Measurements from ENCODE around the gene IL22RA2.

IL22RA2 gene

DNA sequence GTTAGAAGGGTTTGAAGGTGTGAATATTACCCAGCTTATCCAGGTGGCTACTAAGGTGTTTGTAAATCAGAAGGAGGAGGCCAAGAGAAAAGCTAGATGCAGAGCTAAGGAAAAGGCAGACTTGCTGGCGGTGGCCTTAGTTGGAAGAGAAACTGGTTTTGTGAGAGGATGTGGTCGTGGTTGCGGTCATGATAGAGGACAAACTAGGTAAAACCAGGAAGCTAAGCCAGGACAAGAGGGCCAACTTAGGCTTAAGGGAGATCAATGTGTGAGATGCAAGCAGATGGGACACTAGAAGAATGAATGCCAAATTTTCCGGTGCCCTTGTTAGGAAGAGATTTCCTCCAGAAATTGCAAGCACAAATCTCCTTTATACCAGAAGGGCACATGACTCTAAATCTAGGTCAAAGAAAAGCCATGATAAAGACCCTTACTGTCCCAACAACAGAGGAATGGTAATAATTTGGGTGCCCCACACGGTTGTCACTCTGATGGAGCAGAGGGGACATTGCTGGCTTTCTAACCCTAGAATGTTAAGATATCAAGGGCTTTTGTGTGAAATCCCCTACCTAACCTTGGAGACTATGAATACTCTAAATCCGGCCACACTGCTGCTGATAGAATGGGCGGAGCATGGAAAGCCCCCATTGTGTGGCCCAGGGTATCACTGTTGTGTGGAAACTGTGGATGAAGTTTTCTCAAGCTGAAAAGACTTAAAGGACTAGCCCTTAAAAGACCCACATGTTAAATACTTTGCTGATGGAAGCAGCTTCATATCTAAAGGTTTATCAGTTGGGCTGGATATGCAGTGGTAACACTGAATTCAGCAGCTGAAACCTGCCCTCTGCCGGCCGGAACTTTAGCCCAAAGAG is 7.8 kb downstream of the IL22RA2 start:
- peak; percentile 33 for DNase-seq

DNA sequence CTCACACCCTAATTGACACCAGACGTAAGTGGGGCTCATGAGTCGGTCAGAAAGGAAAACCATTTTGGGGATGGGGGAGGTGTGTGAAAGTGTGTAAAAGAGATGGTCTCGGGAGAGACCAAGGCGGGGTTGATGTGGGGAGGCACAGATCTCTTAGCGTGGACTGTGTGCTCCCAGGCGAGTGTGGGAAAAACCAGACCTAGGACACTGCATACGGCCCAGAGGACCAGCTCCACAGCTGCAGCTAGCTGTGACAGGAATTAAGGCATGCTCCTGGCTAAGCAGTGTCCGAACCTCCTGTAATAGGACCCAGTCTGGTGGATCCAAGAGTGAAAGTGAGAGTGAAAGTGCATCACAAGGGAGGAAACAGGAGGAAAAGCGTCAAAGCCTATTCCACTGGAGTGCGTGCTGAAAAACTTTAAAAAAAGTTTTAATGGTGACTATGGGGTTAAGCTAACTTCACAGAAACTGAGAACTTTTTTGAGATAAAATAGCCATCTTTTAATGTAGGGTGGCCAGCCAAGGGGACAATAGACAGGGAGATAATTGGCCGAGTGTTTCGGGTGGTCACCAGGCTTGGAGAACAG is 9.6 kb downstream of the IL22RA2 start:
- DNase-seq = no peak

DNA sequence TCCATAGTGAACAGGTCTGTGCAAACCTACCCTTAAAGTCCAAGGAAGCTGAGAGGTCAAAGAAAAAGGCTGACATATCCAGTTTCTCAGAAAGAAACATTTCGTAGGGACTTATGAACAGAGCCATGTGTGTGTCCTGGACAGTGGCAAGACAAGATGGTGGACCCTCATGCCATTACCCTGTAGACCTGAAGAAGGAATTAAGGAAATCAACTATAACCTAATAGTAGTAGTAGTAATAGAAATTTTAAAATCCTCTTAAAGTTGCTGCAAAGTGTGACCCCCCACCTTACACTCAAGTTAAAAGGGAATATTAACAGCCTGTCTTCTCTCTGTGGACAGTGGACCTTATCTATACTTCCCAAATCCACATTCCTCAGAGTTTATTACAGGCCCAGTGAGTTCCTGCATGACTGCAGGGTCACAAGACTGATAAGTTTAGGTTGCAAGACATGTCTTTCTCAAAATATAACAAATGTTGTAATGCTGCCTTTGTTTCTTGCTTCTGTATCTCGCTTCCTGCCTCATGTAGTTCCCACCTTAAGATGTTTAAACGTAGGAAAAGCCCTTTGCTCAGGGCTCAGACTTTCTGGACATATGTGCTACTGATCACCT is 10.6 kb downstream of the IL22RA2 start:
- no peak for DNase-seq

DNA sequence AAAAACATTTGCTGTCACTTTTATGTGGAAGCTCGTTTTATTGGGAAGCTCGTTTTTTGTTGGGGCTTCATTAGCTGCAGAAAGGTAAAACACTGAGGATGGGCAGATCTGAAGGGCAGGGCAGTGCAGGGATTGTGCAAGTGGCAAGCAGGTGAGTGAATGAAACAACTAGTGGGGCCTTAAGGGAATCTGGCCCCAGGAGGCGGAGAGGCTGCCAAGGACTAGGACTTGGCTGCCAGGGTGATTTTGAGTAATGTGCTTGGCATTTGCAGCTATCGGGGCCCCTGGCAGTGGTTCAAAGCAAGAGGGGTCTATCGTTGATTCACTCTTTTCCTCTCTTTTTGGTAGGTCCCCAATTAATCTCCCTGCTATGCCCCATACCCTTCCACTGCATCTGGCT is 11.5 kb downstream of the IL22RA2 start:
- DNase-seq = no peak

DNA sequence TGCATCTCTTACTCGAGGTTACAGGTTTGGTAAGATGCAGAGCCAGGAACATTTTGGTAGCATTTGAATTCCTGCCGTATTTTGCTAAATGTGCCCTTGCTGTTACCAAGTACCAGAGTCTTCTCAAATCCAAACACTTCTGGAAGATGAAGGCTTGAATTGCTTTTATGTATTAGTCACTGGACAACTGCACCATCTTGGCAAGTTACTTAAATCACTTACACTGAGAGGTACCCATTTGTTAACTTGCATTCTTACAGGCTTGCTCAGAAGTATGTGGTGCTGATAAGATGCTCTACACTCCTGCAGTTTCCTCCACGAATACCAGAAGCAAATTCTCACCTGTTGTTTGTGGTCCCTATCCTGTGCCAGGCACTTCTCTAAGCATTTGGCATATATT is 12.7 kb downstream of the IL22RA2 start:
- no peak for DNase-seq

DNA sequence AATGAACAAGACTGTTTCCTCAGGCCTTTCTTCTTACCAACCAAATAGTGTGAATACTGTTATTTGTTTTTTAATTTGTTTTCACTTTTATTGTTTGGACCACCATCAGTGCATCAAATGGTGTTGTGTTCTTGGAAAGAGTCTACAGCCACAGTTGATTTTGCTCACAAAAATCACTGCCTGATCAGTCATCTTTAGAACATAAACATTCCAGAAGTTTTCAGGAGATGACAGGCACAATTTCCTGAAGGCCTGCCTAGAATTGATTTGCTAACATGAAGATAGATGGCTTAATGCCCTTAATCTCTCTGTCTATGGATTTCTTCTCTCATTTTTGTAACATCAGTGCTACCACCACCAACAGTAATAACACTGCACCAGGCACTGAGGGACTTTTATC is 13.5 kb downstream of the IL22RA2 start:
- DNase-seq = no peak

DNA sequence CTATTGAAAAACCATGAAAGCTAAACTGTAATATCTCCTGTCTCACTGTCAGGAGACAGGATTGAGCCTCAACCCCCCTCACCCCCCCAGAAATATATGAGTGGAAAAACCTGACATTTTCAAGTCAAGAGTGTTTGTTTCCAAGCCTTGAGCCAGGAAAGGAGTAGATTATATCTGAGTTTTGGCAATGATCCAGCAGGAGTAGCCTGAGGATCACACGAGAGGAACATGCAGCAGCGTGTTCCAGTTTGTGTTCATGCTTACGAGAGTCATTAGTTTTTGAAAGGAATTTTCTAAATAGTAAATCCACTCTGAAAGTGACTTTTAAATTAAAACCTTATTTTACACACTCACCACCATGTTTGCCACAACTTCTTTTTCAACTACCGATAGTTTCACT is 15.8 kb downstream of the IL22RA2 start:
- DNase-seq = no peak

DNA sequence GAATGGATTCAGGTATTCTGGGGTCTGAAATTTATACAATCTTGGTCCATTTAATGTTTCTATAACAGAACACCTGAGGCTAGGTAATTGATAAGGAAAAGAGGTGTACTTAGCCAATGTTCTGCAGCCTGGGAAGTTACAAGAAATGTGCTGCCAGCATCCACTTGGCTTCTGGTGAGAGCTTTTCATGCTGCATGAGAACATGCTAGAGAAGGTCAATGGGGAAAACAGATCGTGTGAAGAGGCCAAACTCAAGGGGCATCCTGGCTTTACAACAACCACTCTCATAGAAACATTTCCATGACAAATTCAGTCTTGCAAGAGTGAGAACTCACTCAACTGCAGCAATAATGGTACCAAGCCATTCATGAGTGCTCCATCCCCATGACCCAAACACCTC is 16.8 kb downstream of the IL22RA2 start:
- no peak for DNase-seq

DNA sequence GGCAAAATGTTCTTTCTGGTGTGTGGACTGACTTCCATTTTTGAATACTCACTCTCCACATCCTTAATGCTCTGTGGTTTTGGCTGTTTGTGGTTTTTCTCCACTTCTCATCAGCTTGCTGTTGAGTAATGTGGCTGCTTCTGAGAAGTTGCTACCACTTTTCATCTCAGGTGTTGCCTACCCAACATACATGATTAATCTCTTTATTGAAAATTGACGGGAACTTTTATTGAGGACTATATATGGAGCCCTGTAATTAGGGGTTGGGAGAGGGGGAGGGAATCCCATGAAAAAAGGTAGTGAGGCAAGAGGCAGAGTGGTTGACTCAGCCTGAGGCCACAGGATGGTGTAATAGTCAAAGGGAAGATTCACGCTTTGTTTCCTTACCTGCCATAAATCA is 17.6 kb downstream of the IL22RA2 start:
- peak; percentile 46 for DNase-seq

DNA sequence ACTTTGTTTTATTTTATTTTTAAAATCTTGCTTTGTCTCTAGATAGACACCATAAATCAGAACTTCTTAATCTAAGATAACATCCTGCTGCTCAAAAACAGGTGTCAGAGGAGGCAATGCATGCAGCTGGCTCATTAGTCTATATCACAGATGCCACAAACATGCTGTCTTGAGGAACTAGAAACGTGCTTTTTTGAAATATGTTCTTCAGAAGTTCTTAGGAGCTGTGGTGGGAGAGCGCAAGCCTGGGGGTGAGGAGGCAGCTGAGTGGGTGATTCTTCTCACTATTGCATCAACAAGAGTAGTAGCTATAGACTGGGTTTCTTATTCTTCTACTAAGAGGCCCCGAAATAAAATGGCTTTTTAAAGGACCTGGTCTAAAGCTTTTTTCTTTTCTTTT is 23.4 kb downstream of the IL22RA2 start:
- DNase-seq = no peak

DNA sequence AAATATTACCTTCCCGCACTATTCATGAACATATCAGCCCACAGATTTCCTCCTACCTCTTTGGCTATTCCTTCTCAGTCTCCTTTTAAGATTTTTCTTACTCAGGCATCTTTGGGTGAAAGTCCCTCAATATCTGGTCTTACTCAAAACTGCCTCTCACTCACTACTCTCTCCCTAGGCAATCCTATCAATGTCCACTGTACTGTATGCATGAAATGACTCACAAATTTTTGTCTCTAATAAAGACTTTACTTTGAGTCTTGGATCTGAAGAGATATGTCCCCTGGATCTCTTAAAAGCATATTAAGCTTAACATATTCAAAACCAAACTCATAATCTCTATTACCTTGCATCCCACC is 24.4 kb downstream of the IL22RA2 start:
- no peak for DNase-seq

DNA sequence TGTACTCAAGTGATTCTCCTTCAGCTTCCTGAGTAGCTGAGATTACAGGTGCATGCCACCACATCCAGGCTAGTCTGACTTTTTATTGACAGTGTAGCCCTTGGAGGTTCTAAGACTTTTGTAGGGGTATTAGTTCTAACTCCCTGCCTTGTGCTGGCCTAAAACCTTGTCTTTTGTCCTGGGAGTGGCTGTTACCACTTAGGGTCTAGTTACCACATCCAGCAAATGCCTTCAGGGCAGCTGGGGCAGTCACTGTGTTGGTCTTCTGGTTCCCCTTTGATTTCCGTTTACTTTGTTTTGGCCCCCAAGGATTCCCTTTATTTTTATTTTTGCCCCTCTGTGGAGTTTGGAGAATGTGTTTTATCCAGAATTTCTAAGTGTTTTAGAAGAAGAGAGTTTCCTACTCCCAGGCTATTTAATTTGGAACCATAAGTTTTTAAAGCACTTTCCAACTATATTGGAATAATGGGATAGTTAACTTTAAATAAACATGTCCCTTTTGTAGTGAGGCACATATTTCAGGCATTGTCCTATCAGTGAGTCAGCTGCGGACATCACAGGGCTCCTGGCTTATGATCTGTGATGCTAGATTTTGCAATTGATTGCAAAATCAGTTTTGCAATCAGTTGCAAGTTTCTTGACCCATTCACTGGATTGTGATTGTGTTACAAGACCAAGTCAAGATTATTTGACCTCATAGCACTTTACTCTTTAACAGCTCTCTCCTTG is 25.0 kb downstream of the IL22RA2 start:
- no peak for DNase-seq

DNA sequence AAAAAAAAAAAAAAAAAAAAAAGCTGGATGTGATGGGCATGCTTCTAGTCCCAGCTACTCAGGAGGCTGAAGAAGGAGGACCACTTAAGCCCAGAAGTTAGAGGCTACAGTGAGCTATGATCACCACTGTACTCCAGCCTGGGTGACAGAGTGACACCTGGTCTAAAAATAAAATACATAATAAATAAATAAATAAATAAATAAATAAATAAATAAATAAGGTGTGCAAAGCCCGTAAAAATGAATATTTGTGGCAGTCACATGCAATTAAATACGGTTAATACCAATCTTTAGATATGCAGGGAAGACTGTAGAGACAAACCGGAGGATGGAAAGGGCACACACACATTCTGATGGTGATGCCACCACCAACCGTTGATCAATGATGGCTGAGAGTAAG is 26.2 kb downstream of the IL22RA2 start:
- DNase-seq = no peak

DNA sequence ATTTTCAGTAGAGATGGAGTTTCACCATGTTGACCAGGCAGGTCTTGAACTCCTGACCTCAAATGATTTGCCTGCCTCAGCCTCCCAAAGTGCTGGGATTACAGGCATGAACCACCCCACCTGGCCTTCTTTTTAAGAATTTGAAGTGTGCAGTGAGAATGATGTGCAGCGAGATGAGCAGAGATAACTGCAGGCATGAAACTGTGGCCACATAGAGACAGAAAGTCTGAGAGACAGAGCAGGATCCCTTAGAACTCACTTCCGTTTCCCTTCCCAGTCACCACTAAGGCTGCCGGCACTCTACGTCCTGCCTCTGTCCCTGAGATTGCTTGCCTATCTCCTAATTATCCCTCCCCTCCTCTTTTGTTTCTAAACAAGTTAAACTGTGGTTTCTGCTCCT is 27.2 kb downstream of the IL22RA2 start:
- DNase-seq = no peak

DNA sequence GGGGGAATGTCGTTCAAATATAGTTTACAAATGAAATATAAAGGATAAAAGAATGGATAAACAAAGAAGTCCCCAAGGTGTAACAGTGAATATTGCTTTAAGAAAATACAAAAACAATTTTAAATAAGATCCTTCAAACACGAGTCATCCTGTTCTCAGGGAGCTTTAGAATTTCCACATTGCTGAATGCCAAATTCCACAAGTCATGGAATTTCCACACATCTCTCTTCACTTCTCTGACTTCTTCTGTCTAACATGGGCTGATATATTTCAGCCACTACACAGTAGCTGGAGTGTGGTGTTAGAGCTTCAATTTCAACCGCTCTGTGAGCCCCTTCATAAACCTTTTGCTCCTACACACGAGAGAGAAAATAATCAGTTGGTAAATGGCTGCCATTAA is 28.0 kb downstream of the IL22RA2 start:
- no peak for DNase-seq

DNA sequence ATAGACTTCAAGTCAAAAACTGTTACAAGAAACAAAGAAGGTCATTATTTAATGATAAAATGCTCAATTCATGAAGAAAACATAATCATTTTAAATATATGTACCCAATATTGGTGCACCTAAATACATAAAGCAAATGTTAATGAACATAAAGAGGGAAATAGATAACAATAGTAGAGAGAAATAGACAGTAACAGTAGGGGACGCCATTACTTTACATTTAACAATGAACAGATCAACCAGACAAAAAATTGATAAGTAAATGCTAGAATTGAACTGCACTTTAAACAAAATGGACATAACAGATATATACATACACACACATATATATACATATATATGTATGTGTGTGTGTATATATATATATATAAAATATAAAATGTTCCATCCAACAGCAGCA is 37.4 kb downstream of the IL22RA2 start:
- DNase-seq = no peak

DNA sequence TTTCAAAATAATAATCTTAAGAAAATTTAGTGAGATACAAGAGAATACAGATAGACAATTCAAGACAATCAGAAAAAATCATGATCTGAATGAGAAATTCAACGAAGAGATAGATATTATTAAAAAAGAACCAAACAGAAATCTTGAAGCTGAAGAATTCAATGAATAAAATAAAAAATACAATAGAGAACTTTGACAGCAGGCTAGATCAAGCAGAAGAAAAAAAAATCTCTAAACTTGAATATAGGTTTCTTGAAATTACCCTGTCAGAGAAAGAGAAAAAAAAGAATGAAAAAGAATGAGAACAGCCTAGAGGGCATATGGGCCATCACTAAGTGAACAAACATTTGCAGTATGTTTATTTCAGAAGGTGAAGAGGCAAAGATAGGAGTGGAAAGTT is 39.0 kb downstream of the IL22RA2 start:
- no peak for DNase-seq

DNA sequence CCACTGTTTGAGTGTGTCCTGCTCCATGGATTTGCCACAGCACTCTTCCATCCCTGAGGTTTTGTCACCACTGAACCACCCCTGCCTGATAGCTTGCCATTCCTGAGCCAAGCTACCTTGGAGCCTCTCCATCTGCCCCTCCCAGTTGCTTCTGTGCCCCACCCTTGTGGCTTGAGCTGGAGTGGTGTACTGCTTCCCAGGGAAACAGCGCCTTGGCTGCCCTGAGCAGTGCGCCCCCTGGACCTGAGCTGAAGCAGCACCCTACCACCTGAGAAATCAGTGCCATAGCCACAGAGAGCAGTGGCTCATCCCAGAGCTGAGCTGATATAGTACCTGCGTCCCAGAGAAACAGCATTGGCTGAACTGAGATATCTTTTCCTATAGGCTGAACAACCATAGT is 40.3 kb downstream of the IL22RA2 start:
- DNase-seq = no peak

DNA sequence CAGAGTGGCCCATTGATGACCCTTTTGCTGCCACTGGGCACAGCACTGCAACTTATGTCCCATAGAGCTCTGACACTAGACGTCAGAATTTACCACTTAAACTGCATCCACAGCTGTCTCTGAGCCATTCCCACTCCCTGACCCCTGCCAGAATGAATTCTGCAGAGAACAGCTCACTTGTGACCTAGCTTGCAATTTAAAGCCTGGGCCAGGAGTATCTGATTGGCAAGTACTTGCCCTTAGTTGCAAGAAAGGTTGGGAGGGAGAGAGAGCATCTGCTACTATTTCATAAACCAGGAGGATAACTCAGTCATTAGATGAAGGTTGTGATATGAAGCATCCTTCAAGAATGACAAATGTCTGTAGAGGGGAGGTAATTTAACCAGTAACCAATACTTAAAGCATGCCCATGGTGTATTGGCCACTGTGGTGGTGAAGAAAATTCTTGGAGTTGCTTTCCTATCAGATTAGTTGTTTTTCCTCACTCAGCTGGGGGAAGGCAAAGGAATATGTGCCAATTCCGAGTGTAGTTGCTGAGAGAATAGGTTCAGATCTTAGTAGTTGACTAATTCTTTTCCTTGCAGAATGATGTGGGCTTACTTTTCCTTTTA is 46.5 kb downstream of the IL22RA2 start:
- DNase-seq = no peak

DNA sequence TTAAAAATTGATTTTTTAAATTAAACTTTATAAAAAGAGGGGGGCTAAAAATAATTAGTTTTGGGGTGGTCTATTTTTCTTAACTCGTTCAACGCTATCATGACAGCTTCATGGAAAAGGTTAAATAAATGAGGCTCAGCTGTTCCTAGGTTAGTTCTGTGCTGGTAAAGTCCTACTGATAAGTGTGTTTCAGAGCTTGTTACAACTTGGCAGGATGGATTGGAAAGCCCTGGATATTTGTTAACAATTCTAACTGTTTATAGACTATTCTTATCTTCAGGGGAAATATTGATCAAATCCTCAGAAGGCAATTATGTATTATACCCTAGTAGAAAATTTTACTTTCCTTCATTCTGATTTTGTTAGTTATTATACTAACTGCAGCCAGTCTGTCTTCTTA is 50.4 kb downstream of the IL22RA2 start:
- DNase-seq = no peak

DNA sequence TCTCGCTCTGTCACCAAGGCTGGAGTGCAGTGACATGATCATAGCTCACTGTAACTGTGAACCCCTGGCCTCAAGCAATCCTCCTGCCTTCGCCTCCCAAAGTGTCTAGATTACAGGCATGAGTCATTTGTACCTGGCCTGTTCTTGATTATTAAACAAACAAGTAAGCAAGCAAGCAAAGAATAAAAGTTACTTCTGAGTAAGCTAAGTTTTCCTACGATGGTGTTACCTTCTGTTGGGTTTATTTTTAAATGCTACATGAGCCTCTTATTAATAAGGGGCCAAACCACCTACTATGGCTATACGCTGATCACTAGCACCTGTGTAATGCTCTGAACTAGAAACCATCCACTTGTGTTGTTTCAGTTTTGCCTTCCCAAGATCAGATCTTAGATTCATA is 50.8 kb downstream of the IL22RA2 start:
- no peak for DNase-seq

DNA sequence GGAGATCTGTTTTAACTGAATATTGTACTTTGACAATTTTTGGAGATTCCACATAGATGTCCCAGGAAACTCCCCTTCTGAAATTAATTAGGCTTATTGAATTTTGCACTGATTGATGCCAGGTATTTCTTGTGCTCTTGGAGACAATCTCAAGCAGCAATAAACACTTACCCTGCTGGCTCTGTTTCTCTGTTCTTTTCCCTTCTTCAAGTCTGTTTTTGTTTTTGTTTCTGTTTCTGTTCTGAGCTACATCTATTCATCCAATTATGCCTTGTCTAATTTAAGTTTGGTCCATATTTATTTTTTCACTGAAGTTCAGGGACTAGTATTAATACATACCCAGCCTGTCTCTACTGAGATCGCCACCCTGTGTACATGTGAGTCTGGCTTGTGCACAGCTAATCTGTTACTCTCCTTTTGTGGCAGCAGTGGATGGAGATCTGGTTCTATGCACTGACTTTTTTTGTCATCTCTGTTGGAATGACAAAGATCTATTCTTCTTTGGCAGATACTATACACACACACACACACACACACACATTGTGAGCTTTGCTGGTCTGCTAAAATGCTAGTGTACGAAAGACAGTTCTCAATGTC is 51.9 kb downstream of the IL22RA2 start:
- DNase-seq = no peak

DNA sequence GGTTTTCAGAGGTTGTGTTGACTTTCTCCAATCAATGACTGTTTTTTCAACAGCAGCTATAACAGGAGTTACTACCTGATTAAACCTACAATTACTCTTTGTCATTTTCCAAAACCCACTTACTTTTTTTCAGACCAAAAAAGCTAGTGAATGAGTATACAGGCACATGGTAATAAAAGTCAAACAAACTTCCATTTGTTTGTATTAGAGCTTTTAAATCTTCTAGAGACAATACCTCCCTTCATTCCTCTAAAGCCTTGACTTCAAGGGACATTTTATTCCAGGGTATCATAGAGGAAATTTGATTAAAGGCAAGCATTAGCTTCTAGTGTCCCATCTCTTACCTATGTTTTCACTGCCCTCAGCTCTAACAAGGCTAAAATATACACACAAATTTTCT is 52.7 kb downstream of the IL22RA2 start:
- DNase-seq = no peak
